Endothelial cell of umbilical vein (primary cell): ENCODE measurements around the gene VEPH1. TPM values are rescaled to one million over a fixed set of nuclear protein-coding genes. Genes with fewer than 3 reads are reported as not detected.

Experiments
- BruUV-seq: library from RNA; stranded (reverse); fragments of 400-500 nt; replicated peaks from 2 replicates; lab custom pipeline; 2021; lab: Mats Ljungman, UMichigan
- CTCF ChIA-PET: fragments of 300-600, 350-600 bp; sonication (Branson Sonifier 250); formaldehyde crosslinking; loops from one replicate; lab custom pipeline; 2021; ENCODE audit warnings: antibody characterized with exemption, inconsistent platforms; lab: Charles Lee
- POLR2A ChIA-PET: fragments of 300-600, 350-600 bp; sonication (Branson Sonifier 250); formaldehyde crosslinking; loops from one replicate; lab custom pipeline; 2021; ENCODE audit warnings: antibody characterized with exemption, inconsistent platforms; lab: Charles Lee
- DNase-seq: peaks from one replicate; pipeline ENCODE4 v3.0.0-alpha.2; 2011; ENCODE audit warnings: low read depth, low spot score
- FAIRE-seq: peaks from 2 replicates; lab custom pipeline; 2011; peaks lifted over from hg19 to GRCh38; lab: Jason Lieb, UNC
- H2AFZ ChIP-seq: 2 replicates; pipeline ENCODE4 v1.6.0; 2012; ENCODE audit warnings: low read depth, low read length, control low read depth, inconsistent platforms
- H3K27ac ChIP-seq: 2 replicates; pipeline ENCODE4 v1.5.1; 2011; ENCODE audit warnings: low read depth, mild to moderate bottlenecking, control low read depth, low read length, moderate library complexity; ENCODE audit not compliant: insufficient read depth
- H3K27me3 ChIP-seq, 2 experiments: 2 replicates each; pipeline versions ENCODE4 v1.6.0 to v1.6.1; 2011; ENCODE audit warnings: low read length in 2 of 2, mixed read lengths in 1 of 2; ENCODE audit not compliant: control insufficient read depth in 2 of 2, insufficient read depth in 2 of 2
- H3K36me3 ChIP-seq, 2 experiments: 2 replicates in 1 of 2; 3 replicates in 1 of 2; pipeline ENCODE4 v1.5.1; 2011; ENCODE audit warnings: low read length in 2 of 2, mild to moderate bottlenecking in 1 of 2, moderate library complexity in 1 of 2; ENCODE audit not compliant: control insufficient read depth in 2 of 2, insufficient read depth in 2 of 2; ENCODE audit errors: extremely low read depth in 1 of 2
- H3K4me1 ChIP-seq: 3 replicates; pipeline ENCODE4 v1.5.1; 2011; ENCODE audit warnings: mild to moderate bottlenecking, low read length; ENCODE audit not compliant: control insufficient read depth, insufficient read depth; ENCODE audit errors: extremely low read depth
- H3K4me2 ChIP-seq: 2 replicates; pipeline ENCODE4 v1.6.1; 2011; ENCODE audit warnings: low read length, control low read depth, mixed read lengths; ENCODE audit not compliant: insufficient read depth
- H3K4me3 ChIP-seq, 3 experiments: fragments of 200-600 bp in 1 of 3; sonication (generic), shearing (Covaris generic) in 1 of 3; replicated peaks in 1 of 3; 2 replicates each; pipeline ENCODE4 v1.5.1; 2011 to 2016; ENCODE audit warnings: control low read depth in 3 of 3, low read length in 3 of 3, mild to moderate bottlenecking in 2 of 3, inconsistent platforms in 1 of 3, low read depth in 1 of 3, moderate library complexity in 1 of 3; ENCODE audit not compliant: insufficient read depth in 1 of 3
- H3K79me2 ChIP-seq: 2 replicates; pipeline ENCODE4 v1.6.0; 2012; ENCODE audit warnings: low read length, inconsistent platforms; ENCODE audit not compliant: control insufficient read depth, insufficient read depth
- H3K9ac ChIP-seq: replicated peaks from 2 replicates; pipeline ENCODE3; 2011; ENCODE audit warnings: low read length, control low read depth; ENCODE audit not compliant: insufficient read depth; ENCODE audit errors: extremely low read depth
- H3K9me1 ChIP-seq: replicated peaks from 3 replicates; pipeline ENCODE4 v1.6.0; 2011; ENCODE audit warnings: mild to moderate bottlenecking, low read length; ENCODE audit not compliant: control insufficient read depth, insufficient read depth; ENCODE audit errors: extremely low read depth
- H3K9me3 ChIP-seq: replicated peaks from 2 replicates; pipeline ENCODE4 v1.5.1; 2012; ENCODE audit warnings: low read length, inconsistent platforms; ENCODE audit not compliant: control insufficient read depth, insufficient read depth
- H4K20me1 ChIP-seq: replicated peaks from 2 replicates; pipeline ENCODE3; 2011; ENCODE audit warnings: mild to moderate bottlenecking, low read length; ENCODE audit not compliant: control insufficient read depth, insufficient read depth; ENCODE audit errors: extremely low read depth
- CTCF ChIP-seq, 2 donors: IDR thresholded peaks; 1 replicate in 1 of 2; 2 replicates in 1 of 2; pipeline ENCODE4 v1.5.1; 2011; ENCODE audit warnings: low read length in 2 of 2, mild to moderate bottlenecking in 2 of 2, moderate library complexity in 2 of 2, control low read depth in 1 of 2, inconsistent platforms in 1 of 2, low read depth in 1 of 2; ENCODE audit not compliant: insufficient read depth in 1 of 2; ENCODE audit errors: extremely low read depth in 1 of 2
- EZH2 ChIP-seq: IDR thresholded peaks from 2 replicates; pipeline ENCODE4 v1.6.1; 2012; ENCODE audit warnings: borderline replicate concordance, low read depth, mild to moderate bottlenecking, moderate library complexity, low read length, inconsistent platforms; ENCODE audit not compliant: severe bottlenecking
- FOS ChIP-seq: IDR thresholded peaks from 2 replicates; pipeline ENCODE4 v1.6.1; 2011; ENCODE audit warnings: mild to moderate bottlenecking, low read length, moderate library complexity, borderline replicate concordance; ENCODE audit not compliant: insufficient read depth
- GATA2 ChIP-seq: IDR thresholded peaks from 2 replicates; pipeline ENCODE4 v1.7.0; 2011; ENCODE audit warnings: low read depth, mild to moderate bottlenecking, moderate library complexity, mixed read lengths, low read length; ENCODE audit not compliant: insufficient read length, insufficient read depth
- JUN ChIP-seq: IDR thresholded peaks from 2 replicates; pipeline ENCODE4 v1.6.1; 2011; ENCODE audit warnings: borderline replicate concordance, low read depth; ENCODE audit not compliant: insufficient read length, insufficient read depth
- MAX ChIP-seq: IDR thresholded peaks from 2 replicates; pipeline ENCODE4 v1.6.1; 2011; ENCODE audit not compliant: insufficient read depth, insufficient read length
- MYC ChIP-seq: IDR thresholded peaks from one replicate; pipeline ENCODE4 v1.6.1; 2011; ENCODE audit warnings: mild to moderate bottlenecking, low read depth, low read length
- POLR2A ChIP-seq: IDR thresholded peaks from 2 replicates; pipeline ENCODE4 v1.6.1; 2012; ENCODE audit warnings: low read depth, mild to moderate bottlenecking, control low read depth, low read length
- POLR2AphosphoS5 ChIP-seq: IDR thresholded peaks from 2 replicates; pipeline ENCODE4 v1.6.1; 2012; ENCODE audit warnings: low read depth, mild to moderate bottlenecking, control low read depth, low read length, moderate library complexity; ENCODE audit not compliant: insufficient read depth
- dilution Hi-C: fragments of 300-500 bp; cut with MboI; formaldehyde crosslinking; loops from one replicate; pipeline ENCODE4 v1.15.0; 2019; ENCODE audit warnings: low sequenced_read_pairs; ENCODE audit not compliant: extremely low pct_ligation_motif_present
- intact Hi-C: fragments of 100-400 bp; cut with micrococcal nuclease; formaldehyde crosslinking; loops from one replicate; pipeline ENCODE4 v1.10.0; 2022
- polyA plus RNA-seq, 4 experiments: library from polyadenylated mRNA; depleted of rRNA in 3 of 4; stranded (reverse) in 3 of 4; unstranded in 1 of 4; fragments of >200 nt; gene quantifications; 2 replicates each; pipeline versions ENCODE4 v1.2.1 to v1.2.3, GENCODE V29; 2011 to 2012; ENCODE audit warnings: missing spikeins in 1 of 4
- total RNA-seq: library from RNA; stranded (reverse); gene quantifications from 2 replicates; pipeline ENCODE4 v1.2.3, GENCODE V29; 2021

VEPH1 gene
- total and polyA plus RNA-seq, 2 donors (not counting 3 experiments of a cell fraction or from before 2014, with no cell fraction given): 42.9 to 136 TPM

- Histone ChIP-seq H3K79me2 (peaks cover 3% of the 10 kb centered on the region), H3K9me1 (no peaks in the 10 kb centered on the region), H3K9ac (no peak overlapping the region), H3K36me3 (no peaks in the 10 kb centered on the region), H3K27me3 (no peaks in the 10 kb centered on the region), H4K20me1 (no peaks in the 10 kb centered on the region), H3K4me1 (peaks cover 21% of the 10 kb centered on the region), H2AFZ (no peak overlapping the region), H3K9me3 (no peaks in the 10 kb centered on the region), H3K4me3 (no peak overlapping the region), H3K4me2 (peak overlapping the region; percentile 49), H3K27ac (peak overlapping the region; percentile 47)
- peak; percentile 45 for TF ChIP-seq JUN
- TF ChIP-seq EZH2: no peak
- TF ChIP-seq FOS: peak; percentile 32
- peak; percentile 61 for DNase-seq
- no peak for FAIRE-seq
- CTCF ChIA-PET: interaction anchor here (1.0 to 2.9 kb wide), 6 partner anchors 10 to 185 kb away, joined by 3 to 13 read pairs (median 6); partner anchors contain the start of gene PTX3
- no TSS peak for BruUV-seq
- intact Hi-C loops (loop anchor here (2.0 to 5.0 kb wide), 2 partner anchors 38 to 48 kb away; partner anchors contain the start of gene PTX3), dilution Hi-C loops (no loop called here)
- POLR2A ChIA-PET: interaction anchor here (1.1 kb wide), 1 partner anchor 49 kb away, joined by 3 read pairs; no protein-coding TSS in a partner anchor
Measured at GRCh38 chr3:157388976-157389375, 114.2 kb downstream of the VEPH1 start.

- no peak overlapping the region for H3K4me3 ChIP-seq
- no peaks in the 10 kb centered on the region for H3K36me3 ChIP-seq
- CTCF ChIA-PET: interaction anchor here (1.5 to 2.9 kb wide), 3 partner anchors 11 to 184 kb away, joined by 3 to 13 read pairs (median 6); partner anchors contain the start of gene PTX3
- intact Hi-C loops (loop anchor here (2.0 to 5.0 kb wide), 2 partner anchors 39 to 49 kb away; partner anchors contain the start of gene PTX3), dilution Hi-C loops (no loop called here)
- TF ChIP-seq POLR2A: no peak
- no peak for TF ChIP-seq FOS
- TF ChIP-seq CTCF (IDR thresholded peaks at IDR 0.05; ENCODE audit: extremely low read depth in 1 of 2, insufficient read depth in 1 of 2, low read depth in 1 of 2, low read length in 2 of 2): no peak
- TF ChIP-seq MAX: no peak
- no peak for TF ChIP-seq POLR2AphosphoS5
- TF ChIP-seq MYC: no peak
- no peak for TF ChIP-seq JUN
- TF ChIP-seq EZH2: no peak
- TF ChIP-seq GATA2: no peak
- DNase-seq (no peak), FAIRE-seq (no peak)
- H3K9me3 ChIP-seq: no peaks in the 10 kb centered on the region
- no peak overlapping the region for H3K27ac ChIP-seq
- H3K79me2 ChIP-seq: peaks cover 3% of the 10 kb centered on the region
- BruUV-seq: no TSS peak
- no peaks in the 10 kb centered on the region for H3K9me1 ChIP-seq
- POLR2A ChIA-PET: no interaction called here
- no peak overlapping the region for H2AFZ ChIP-seq
- H3K4me1 ChIP-seq: peaks cover 21% of the 10 kb centered on the region
- no peak overlapping the region for H3K9ac ChIP-seq
- H3K4me2 ChIP-seq: no peak overlapping the region
- no peaks in the 10 kb centered on the region for H3K27me3 ChIP-seq
- H4K20me1 ChIP-seq: no peaks in the 10 kb centered on the region
Measured at GRCh38 chr3:157387708-157388435, 115.3 kb downstream of the VEPH1 start.
